Measurements from ENCODE around the gene SLC38A6.
"Not testable (repeated sequence)": the region's sequence is repeated elsewhere in the genome, so short reads cannot be mapped to it uniquely, and the experiment has no call there.

SLC38A6 gene

GRCh38 chr14:61064210-61064609 is 83.2 kb downstream of the SLC38A6 start:
- DNase-seq, result no peak

- no peak for DNase-seq
Observed at GRCh38 chr14:61064856-61065255, 83.8 kb downstream of the SLC38A6 start.

GRCh38 chr14:61065656-61066055 is 84.6 kb downstream of the SLC38A6 start:
- no peak for DNase-seq

- DNase-seq, result not testable (repeated sequence)
Observed at GRCh38 chr14:61072442-61072841, 91.4 kb downstream of the SLC38A6 start.

- no peak for DNase-seq
Observed at GRCh38 chr14:61074852-61075251, 93.8 kb downstream of the SLC38A6 start.

GRCh38 chr14:61076556-61076955 is 95.5 kb downstream of the SLC38A6 start:
- no peak for DNase-seq

GRCh38 chr14:61077437-61077836 is 96.4 kb downstream of the SLC38A6 start:
- DNase-seq, result no peak

GRCh38 chr14:61077951-61078720 is 97.1 kb downstream of the SLC38A6 start:
- DNase-seq, result no peak

- DNase-seq, result no peak
Observed at GRCh38 chr14:61080591-61081010, 99.6 kb downstream of the SLC38A6 start.

- DNase-seq, result no peak
Observed at GRCh38 chr14:61088081-61088480, 107.0 kb downstream of the SLC38A6 start.

GRCh38 chr14:61089126-61089750 is 108.2 kb downstream of the SLC38A6 start:
- no peak for DNase-seq

- DNase-seq, result no peak
Observed at GRCh38 chr14:61090432-61091216, 109.6 kb downstream of the SLC38A6 start.

GRCh38 chr14:61091657-61092273 is 110.7 kb downstream of the SLC38A6 start:
- DNase-seq, result no peak

- DNase-seq, result not testable (repeated sequence)
Observed at GRCh38 chr14:61098096-61098495, 117.1 kb downstream of the SLC38A6 start.

GRCh38 chr14:61098721-61099120 is 117.7 kb downstream of the SLC38A6 start:
- DNase-seq, result no peak

GRCh38 chr14:61099216-61099835 is 118.3 kb downstream of the SLC38A6 start:
- no peak for DNase-seq

GRCh38 chr14:61101803-61102548 is 120.9 kb downstream of the SLC38A6 start:
- no peak for DNase-seq
